GDM1 (cell line): ENCODE data around the gene USP48.
A peak's percentile ranks its signal among the peaks of the same experiment; 100 is the strongest.
"Not testable (repeated sequence)": the region's sequence is repeated elsewhere in the genome, so short reads cannot be mapped to it uniquely, and the experiment has no call there.

Experiments used
- DNase-seq: peaks from one replicate; lab custom pipeline; 2025; lab: John Stamatoyannopoulos, UW

Gene USP48

GRCh38 chr1:21633992-21634805, 148.8 kb downstream of the USP48 start:
- DNase-seq, result no peak

GRCh38 chr1:21633141-21633755, 149.7 kb downstream of the USP48 start:
- no peak for DNase-seq

GRCh38 chr1:21631944-21632887, 150.7 kb downstream of the USP48 start:
- no peak for DNase-seq

- DNase-seq, result not testable (repeated sequence)
Measured at GRCh38 chr1:21631590-21631943, 151.4 kb downstream of the USP48 start.

- no peak for DNase-seq
Measured at GRCh38 chr1:21630571-21631343, 152.2 kb downstream of the USP48 start.

- no peak for DNase-seq
Measured at GRCh38 chr1:21629971-21630370, 153.0 kb downstream of the USP48 start.

- DNase-seq, result peak; percentile 25
Measured at GRCh38 chr1:21628798-21629393, 154.1 kb downstream of the USP48 start.
